ENCODE measurements around the gene JPT2. TPM values are rescaled to one million over a fixed set of nuclear protein-coding genes. Genes with fewer than 3 reads are reported as not detected.

The JPT2 gene
- total RNA-seq, 1 experiment from 2014 or later: 200 TPM

- Histone ChIP-seq H3K36me3 (ENCODE audit: insufficient read depth, low read length, poor library complexity, severe bottlenecking) (peaks cover 55% of the 10 kb centered on the region), H3K27ac (ENCODE audit: low read depth, low read length, poor library complexity, severe bottlenecking) (no peak overlapping the region), H3K4me1 (ENCODE audit: insufficient read depth, low read length, poor library complexity, severe bottlenecking) (no peaks in the 10 kb centered on the region), H3K27me3 (replicated peaks; ENCODE audit: insufficient read depth, low read depth, low read length, poor library complexity) (no peaks in the 10 kb centered on the region), H3K9me3 (ENCODE audit: low read depth, low read length, poor library complexity, severe bottlenecking) (no peaks in the 10 kb centered on the region), H3K4me3 (ENCODE audit: low read depth, low read length, poor library complexity, severe bottlenecking) (no peak overlapping the region)
- BruUV-seq (replicated peaks): no TSS peak
- intact Hi-C loops (cut with micrococcal nuclease; ENCODE audit: unreplicated experiment): no loop called here
- POLR2A ChIA-PET (ENCODE audit: low non-redundant PET): no interaction called here
- no peak for TF ChIP-seq CTCF (conservative IDR thresholded peaks at IDR 0.05; ENCODE audit: low read depth, low read length)
- no peak for TF ChIP-seq EZH2 (IDR thresholded peaks at IDR 0.05; ENCODE audit: borderline replicate concordance, low read depth, low read length, poor library complexity, severe bottlenecking)
- CTCF ChIA-PET: no interaction called here
- DNase-seq (ENCODE audit: low spot score): no peak
Observed at GRCh38 chr16:1659031-1659430, 19.0 kb upstream of the JPT2 start.

GRCh38 chr16:1661826-1662225 lies 16.3 kb upstream of the JPT2 start:
- CTCF ChIA-PET: no interaction called here
- intact Hi-C loops (cut with micrococcal nuclease; ENCODE audit: unreplicated experiment): no loop called here
- no peak for DNase-seq (ENCODE audit: low spot score)
- no TSS peak for BruUV-seq (replicated peaks)
- peaks cover 56% of the 10 kb centered on the region for H3K36me3 ChIP-seq (ENCODE audit: insufficient read depth, low read length, poor library complexity, severe bottlenecking)
- H3K4me3 ChIP-seq (ENCODE audit: low read depth, low read length, poor library complexity, severe bottlenecking): no peak overlapping the region
- POLR2A ChIA-PET (ENCODE audit: low non-redundant PET): no interaction called here
- TF ChIP-seq EZH2 (IDR thresholded peaks at IDR 0.05; ENCODE audit: borderline replicate concordance, low read depth, low read length, poor library complexity, severe bottlenecking) (no peak), CTCF (conservative IDR thresholded peaks at IDR 0.05; ENCODE audit: low read depth, low read length) (no peak)
- no peaks in the 10 kb centered on the region for H3K4me1 ChIP-seq (ENCODE audit: insufficient read depth, low read length, poor library complexity, severe bottlenecking)
- H3K9me3 ChIP-seq (ENCODE audit: low read depth, low read length, poor library complexity, severe bottlenecking): no peaks in the 10 kb centered on the region
- no peaks in the 10 kb centered on the region for H3K27me3 ChIP-seq (replicated peaks; ENCODE audit: insufficient read depth, low read depth, low read length, poor library complexity)
- H3K27ac ChIP-seq (ENCODE audit: low read depth, low read length, poor library complexity, severe bottlenecking): no peak overlapping the region

GRCh38 chr16:1662543-1662942 lies 15.5 kb upstream of the JPT2 start:
- no peaks in the 10 kb centered on the region for H3K4me1 ChIP-seq (ENCODE audit: insufficient read depth, low read length, poor library complexity, severe bottlenecking)
- no TSS peak for BruUV-seq (replicated peaks)
- no peak overlapping the region for H3K27ac ChIP-seq (ENCODE audit: low read depth, low read length, poor library complexity, severe bottlenecking)
- ChIA-PET POLR2A (ENCODE audit: low non-redundant PET) (no interaction called here), CTCF (no interaction called here)
- H3K4me3 ChIP-seq (ENCODE audit: low read depth, low read length, poor library complexity, severe bottlenecking): no peak overlapping the region
- no peaks in the 10 kb centered on the region for H3K9me3 ChIP-seq (ENCODE audit: low read depth, low read length, poor library complexity, severe bottlenecking)
- DNase-seq (ENCODE audit: low spot score): no peak
- H3K27me3 ChIP-seq (replicated peaks; ENCODE audit: insufficient read depth, low read depth, low read length, poor library complexity): no peaks in the 10 kb centered on the region
- intact Hi-C loops (cut with micrococcal nuclease; ENCODE audit: unreplicated experiment): no loop called here
- TF ChIP-seq EZH2 (IDR thresholded peaks at IDR 0.05; ENCODE audit: borderline replicate concordance, low read depth, low read length, poor library complexity, severe bottlenecking) (no peak), CTCF (conservative IDR thresholded peaks at IDR 0.05; ENCODE audit: low read depth, low read length) (no peak)
- peaks cover 57% of the 10 kb centered on the region for H3K36me3 ChIP-seq (ENCODE audit: insufficient read depth, low read length, poor library complexity, severe bottlenecking)

Data from A673 (cell line).